Activated effector memory CD4-positive, alpha-beta T cell treated with Interleukin-2 at 50 U/mL for 16 hours (primary cell): Measurements from ENCODE around the gene FILIP1L.

Experiments
- DNase-seq: peaks from one replicate; pipeline ENCODE4 v3.0.0-alpha.2; 2020

FILIP1L gene

GRCh38 chr3:99825004-99825640 lies 289.2 kb downstream of the FILIP1L start:
- DNase-seq, result no peak

- no peak for DNase-seq
Measured at GRCh38 chr3:99823723-99824711, 290.3 kb downstream of the FILIP1L start.

- DNase-seq, result no peak
Measured at GRCh38 chr3:99818818-99819217, 295.5 kb downstream of the FILIP1L start.

- DNase-seq, result peak; percentile 91
Measured at GRCh38 chr3:99817437-99818240, 296.7 kb downstream of the FILIP1L start, which contains the start of gene CMSS1. Gene CMSS1 (plus strand): TSS chr3:99817862.

- no peak for DNase-seq
Measured at GRCh38 chr3:99817047-99817436, 297.3 kb downstream of the FILIP1L start.

- DNase-seq, result no peak
Measured at GRCh38 chr3:99810403-99810802, 303.9 kb downstream of the FILIP1L start.

GRCh38 chr3:99809565-99809964 lies 304.7 kb downstream of the FILIP1L start:
- DNase-seq, result no peak

- DNase-seq, result no peak
Measured at GRCh38 chr3:99808163-99808794, 306.0 kb downstream of the FILIP1L start.

- no peak for DNase-seq
Measured at GRCh38 chr3:99805160-99805559, 309.1 kb downstream of the FILIP1L start.

GRCh38 chr3:99803297-99803696 lies 311.0 kb downstream of the FILIP1L start:
- DNase-seq, result no peak

GRCh38 chr3:99799422-99799821 lies 314.9 kb downstream of the FILIP1L start:
- no peak for DNase-seq

GRCh38 chr3:99795573-99795972 lies 318.7 kb downstream of the FILIP1L start:
- DNase-seq, result no peak

- no peak for DNase-seq
Measured at GRCh38 chr3:99794485-99794884, 319.8 kb downstream of the FILIP1L start.

- no peak for DNase-seq
Measured at GRCh38 chr3:99789011-99789721, 325.1 kb downstream of the FILIP1L start.
